Stimulated activated CD4-positive, alpha-beta T cell treated with anti-CD3 and anti-CD28 coated beads, Interleukin-4, amount 100 ng/mL, for 4 hours (primary cell): Measurements from ENCODE around the gene PRKRA.
"Not testable (repeated sequence)": the region's sequence is repeated elsewhere in the genome, so short reads cannot be mapped to it uniquely, and the experiment has no call there.

Experiments
- DNase-seq, 2 experiments: peaks; one replicate each; pipeline ENCODE4 v3.0.0-alpha.2; 2020

Gene PRKRA

DNA sequence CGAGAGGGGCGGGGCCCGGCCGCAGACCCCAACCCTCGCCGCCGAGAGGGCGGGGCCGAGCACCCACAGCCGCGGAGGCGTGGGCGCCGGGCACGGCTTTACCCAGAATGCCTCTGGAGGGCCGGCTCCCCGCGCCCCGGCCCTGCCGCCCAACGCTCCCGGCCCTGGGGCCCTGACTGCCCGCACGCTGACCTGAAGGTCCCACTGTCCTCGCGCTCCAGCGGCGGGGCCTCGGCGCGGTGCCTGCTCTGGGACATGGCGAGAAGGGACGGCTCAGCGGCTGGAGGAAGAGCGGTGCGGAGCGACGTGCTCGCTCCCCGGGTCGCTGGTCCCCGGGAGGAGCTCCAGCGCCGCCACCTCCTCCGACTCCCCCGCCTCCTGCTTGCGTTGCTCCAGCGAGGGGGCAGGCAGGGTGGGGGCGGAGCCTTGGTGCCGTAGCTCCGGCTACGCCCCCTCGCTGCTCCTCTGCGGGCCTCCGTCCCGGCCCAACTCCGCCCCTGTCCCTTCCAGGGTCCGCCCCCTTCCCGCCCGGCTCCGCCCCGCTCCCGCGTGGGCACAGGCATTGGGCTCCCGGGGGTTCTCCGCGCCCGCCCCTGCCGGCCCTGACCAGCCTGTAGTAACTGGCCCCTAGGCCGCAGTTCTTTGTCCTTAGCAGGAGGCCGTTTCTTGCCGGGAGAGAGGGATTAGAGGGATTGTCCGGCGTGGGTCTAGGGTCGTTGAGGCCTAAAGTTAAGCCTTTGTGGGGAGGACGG lies at the start of gene PRKRA, which contains the start of gene PJVK:
TSS of gene PRKRA (minus strand) at position 402 of the 752 bp plus-strand sequence. CDS start at position 257, 145 bp downstream.
TSS of gene PJVK (plus strand) at position 605 of the 752 bp plus-strand sequence. CDS start 2,032 bp downstream, outside the sequence.
- peak; percentile 95 to 96 for DNase-seq

DNA sequence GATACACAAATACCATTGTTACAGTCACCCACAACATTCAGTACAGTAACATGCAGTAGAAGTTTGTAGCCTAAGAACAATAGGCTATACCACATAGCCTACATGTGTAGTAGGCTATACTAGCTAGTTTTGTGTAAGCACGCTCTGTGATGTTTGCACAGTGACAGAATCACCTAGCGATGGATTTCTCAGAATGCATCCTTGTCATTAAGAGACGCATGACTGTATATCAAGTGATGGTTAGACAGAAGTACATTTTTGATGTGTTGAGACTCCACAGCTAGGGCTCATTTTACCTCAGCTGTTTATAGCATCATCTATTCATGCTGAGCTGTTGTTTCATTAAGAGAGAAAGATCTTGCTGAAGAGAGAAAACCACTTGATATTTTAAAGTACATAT lies 48.7 kb upstream of the PRKRA start:
- no peak for DNase-seq

DNA sequence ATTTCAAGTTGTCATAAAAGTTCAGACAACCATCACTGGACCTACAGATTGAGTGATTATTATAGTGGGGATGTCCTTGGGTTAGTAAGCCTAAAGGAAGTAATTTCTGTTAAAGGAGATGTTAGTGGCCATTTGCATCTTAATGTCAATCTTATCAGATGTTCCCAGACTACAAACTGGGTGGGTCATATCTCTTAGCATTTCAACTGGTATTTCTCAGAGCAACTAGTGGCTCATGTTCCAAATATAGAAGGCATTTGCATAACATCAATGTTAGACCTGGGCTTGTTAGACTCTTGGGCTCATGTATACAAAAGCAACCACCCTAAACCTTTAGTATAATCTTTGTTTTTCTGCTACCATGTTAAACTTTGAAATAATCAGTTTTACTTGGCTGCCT lies 47.2 kb upstream of the PRKRA start:
- no peak for DNase-seq

DNA sequence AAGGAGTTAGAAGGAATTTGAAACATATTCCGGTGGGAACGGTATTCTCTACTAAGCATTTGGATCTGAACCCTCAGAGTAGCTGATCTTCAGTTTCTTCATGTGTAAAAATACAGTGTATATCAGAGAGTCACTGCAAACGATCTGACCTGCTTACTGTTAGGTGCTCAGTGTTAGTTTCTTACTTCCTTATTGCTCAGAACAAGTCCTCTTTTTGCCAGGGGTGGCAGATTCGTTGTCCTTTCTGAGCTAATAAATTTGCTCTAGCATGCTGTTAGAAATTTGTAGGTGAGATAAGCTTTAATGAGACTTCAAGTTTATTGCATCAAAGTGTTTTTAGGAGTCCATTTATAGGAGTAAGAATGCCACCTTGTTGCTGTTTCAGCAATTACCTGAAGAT lies 45.1 kb upstream of the PRKRA start:
- DNase-seq, result no peak

DNA sequence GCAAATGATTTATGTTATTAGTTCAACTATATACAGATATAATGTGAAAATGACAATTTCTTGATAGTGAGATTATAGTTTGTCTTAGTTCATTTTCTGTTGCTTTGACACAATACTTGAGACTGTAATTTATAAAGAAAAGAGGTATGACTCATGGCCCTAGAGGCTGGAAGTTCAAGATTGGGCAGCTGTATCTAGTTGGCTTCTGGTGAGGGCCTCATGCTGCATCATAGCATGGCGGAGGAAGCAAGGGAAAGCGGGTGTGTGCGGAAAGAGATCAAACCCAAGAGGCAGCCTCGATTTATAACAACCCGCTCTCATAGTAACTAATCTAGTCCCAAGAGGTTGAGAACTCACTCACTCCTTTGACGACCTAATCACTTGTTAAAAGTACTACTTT lies 40.6 kb upstream of the PRKRA start:
- no peak for DNase-seq

DNA sequence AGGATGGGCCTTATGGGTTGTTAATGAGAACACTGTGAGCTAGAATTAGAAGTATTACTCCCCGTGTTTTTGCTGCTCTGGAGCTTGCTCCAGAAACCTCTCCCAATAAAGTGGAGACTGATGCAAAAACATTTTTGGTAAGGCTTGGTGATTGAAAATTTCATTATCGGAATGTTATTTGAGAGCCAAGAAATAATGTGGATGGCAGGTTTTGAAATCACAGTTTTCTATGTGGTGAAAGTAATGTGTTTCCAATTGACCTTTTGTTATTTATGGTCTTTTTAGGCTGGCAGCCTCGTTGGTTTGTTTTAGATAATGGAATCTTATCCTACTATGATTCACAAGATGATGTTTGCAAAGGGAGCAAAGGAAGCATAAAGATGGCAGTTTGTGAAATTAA lies 34.4 kb upstream of the PRKRA start:
- no peak for DNase-seq

DNA sequence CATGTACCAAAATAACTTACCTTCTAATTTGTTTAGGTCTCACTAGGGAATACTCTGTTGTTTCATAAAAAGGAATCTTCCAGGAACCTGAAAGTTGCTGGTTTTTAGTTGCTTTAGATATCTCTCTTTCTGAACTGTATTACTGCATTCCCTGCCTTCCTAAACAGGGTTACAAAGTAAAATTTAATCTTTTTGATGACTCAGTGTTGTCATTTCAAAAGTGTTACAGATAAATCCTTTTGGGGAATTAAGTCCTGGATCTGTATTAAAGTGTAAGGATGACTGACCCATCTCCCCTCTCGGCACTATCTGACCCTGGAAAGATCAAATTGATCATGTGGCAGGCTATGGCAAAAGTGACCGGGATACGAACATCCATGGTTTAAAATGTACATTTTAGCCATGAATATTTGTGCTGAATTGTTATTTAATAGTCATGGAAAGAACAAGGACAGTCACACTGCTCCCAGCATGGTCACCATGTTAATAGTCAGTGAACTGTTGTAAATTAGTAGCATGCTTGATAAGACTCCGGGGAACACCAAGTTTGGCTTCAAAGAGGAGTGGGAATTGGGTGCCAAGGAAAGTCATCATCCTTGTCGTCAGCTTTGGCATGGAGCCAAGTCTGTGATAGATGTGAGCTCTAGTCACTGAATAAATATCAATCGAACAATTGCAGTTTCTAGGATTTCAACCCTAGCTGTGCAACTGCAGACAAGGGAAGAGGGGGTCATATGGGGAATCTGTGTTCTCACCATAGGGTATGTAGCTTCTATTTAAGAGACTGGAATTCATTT lies 33.5 kb upstream of the PRKRA start:
- DNase-seq, result no peak

DNA sequence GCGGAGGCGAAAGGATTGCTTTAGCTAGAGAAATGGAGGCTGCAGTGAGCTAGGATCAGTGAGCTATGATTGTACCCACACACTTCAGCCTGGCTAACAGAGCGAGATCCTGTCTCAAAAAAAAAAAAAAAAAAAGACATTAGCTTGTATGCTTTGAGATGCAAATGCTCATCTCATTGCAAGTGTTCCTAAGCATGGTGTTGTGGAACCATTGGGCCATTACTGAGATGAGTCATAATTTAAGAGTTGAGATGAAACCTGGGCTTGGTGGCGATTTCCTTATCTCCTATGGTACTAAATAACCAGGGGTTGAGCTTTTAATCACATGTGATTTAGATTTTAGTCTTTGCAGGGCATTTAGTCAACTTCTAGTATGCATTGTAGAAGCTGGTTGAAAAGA lies 31.5 kb upstream of the PRKRA start:
- no peak for DNase-seq

DNA sequence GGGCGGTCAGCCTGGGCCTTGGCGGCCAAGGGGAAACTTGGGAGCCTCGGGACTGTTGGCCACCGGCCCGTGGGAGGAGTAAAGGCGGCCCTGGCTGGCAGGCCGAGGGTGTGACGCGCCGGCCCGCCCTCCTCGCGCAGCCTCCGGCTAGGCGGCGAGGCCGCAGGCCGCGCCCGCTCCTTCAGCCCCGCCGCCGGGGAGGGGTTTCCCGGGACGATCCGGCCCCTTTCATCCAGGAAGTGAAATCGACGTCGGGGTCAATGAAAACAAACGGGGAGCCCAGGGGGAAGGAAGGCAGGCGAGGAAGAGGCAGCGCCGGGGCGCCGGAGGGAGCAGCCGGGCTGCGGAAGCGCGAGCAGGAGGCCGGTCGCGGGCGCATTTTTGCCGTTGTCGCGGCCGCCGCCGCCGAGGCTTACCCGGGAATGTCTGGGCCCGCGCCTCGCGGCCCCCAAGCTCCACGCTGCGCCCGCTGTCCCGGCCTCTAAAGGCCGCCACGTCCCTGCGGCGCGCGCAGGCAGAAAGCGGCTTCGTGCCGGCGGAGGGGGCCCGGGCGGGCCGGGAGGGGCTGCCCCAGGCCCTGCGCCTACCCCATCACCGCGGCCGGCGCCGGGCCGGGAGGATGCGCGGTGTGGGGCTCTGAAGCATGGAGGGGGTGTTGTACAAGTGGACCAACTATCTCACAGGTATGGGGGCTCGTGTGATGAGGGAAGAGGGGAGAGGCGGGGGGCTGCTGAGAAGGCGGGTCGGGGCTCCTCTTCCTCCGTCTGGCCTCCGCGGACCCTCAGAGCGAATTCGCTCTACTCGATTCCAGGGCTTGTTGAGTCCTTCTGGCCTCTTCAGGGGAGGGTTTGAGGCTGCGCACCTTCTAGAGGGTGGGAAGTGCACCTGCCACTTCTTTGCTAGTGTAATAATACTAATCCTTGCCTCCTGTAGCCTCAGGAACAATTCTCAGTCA lies 29.5 kb upstream of the PRKRA start, which contains the start of gene PLEKHA3:
TSS of gene PLEKHA3 (plus strand) at position 231 of the 955 bp plus-strand sequence. CDS start at position 644, 413 bp downstream.
- DNase-seq, result peak; percentile 61 to 73

DNA sequence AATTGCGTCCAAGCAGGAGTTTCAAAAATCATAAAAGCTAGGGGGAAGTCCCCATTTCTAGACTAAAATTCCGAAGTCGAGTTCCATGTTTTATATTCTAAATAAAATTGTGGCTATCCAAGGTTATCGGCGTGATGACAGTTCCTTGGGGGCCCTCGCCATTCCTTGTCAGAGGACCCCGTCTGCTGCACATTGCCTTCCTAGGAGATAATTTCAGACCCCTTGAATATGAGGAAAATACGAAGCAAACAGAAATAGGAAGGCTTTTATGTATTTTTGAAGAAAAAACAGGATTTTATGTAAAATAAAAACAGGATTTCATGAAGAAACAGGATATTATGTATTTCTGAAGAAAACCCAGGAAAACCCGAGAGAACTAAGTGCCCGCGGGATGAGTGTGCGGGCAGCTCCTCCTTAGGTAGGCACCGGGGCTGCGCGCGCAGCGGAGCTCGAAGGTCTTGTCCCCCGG lies 28.8 kb upstream of the PRKRA start:
- DNase-seq, result no peak

DNA sequence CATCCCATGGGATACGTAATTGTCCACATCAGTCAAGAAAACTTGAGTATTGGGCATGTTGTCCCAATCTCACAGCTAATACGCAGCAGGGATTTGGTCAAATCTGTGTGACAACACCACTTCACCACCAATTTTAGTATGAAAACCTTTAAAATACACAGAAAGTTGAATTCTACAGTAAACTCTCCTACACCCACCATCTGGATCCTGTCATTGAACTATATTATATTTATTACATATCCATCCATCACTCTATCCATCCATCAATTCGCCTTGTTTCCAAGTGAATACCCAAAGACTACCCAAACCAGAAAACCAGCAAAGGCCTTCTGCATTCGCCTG lies 28.3 kb upstream of the PRKRA start:
- DNase-seq, result no peak

DNA sequence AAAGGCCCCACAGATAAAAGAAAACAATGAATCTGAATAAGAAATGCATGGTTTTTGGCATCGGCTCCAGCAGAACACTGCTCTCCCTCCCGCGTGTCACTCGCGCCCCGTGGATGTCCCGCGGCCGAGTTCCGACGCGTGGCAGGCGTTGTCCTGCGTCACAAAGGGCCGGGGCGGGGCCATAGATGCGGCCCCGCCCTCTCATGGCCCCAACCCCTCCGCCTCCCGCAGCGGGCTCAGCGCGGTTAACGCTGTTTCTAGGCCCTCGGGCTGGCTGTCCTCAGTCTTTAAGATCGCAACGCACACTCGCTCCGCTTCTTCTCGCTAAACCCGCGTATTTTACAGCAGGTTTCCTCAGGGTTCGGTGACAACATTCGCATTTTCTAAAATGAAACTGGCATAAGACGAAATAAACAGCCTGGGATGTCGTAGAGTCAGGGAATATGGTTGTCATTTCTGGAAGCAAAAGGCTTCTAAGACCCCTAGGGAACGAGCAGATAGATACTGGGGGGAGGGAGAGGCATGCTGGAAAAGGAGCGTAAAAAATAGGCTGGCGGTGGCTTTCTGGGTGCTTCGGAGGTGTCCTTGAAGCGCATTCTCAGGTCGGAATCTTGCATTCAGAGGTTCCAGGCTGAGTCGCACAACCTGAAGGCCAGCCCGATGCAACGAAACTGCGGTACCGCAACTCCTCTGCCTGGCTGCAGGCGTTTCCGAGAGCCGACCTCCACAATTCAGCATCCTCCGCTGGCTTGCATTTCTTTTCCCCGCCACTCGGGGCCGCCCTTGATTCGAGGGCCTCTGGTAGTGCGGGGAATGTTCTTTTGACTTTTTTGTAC lies 27.7 kb upstream of the PRKRA start, which contains the start of gene FKBP7:
TSS of gene FKBP7 (minus strand) at position 162 of the 836 bp plus-strand sequence. CDS start at position 61, 101 bp downstream.
- peak; percentile 78 to 82 for DNase-seq

DNA sequence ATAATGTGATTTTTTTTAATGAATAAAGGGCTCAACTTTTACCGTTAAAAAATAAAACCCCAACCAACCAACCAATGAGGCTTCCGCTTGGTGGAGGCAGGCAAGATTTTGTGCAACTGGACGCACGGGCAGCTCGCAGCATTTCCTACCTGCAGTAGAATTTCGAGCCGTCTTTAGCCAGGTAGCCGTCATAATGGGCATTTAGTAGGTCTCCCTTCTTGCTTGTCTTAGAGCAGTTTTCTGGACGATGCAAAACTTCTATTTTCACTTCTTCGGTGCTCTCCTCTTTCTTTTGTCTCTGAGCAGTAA lies 27.1 kb upstream of the PRKRA start:
- no peak for DNase-seq

DNA sequence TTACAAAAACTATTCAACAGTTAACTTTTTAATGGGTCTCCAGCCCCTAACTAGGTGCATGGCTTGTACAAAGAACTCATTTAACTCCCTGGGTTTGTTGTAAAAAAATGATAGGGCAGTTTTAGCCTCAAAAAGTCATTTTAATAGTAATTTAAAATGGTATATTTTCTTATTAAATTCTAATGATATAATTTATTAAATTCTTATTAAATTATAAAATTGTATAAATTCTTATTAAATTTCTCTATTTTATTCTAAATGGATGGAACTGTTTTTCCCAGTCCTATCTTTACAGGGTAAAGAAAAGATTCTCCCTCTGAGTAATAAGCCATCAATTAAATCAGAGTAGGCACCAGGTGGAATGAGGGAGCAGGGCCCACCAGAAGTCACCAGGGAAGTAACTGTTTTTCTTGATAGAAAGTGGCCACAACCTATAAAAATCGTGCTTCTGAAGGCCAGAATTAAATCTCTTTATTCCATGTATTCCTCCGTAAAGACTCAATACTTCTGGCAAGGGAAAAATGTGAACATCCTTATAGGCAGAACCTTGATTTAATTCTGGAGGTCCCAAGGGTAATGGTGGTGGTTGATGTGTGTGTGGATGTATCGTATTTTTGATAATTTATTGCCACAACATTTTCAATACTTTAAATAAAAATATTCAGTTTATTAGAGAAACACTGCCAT lies 26.6 kb upstream of the PRKRA start:
- no peak for DNase-seq

DNA sequence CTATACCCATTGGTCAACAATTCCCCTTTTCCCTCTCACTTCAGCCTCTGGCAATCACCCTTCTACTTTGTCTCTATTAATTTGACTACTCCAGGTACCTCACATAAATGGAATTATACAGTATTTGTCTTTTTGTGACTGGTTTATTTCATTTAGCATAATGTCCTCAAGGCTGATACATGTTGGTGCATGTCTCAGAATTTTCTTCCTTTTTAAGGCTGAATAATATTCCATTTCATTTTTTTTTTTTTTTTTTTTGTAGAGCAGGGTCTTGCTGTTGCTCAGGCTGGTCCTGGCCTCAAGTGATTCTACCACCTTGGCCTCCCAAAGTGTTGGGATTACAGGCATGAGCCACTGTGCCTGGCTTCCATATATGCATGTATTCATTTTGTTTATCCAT lies 25.5 kb upstream of the PRKRA start:
- DNase-seq, result no peak

DNA sequence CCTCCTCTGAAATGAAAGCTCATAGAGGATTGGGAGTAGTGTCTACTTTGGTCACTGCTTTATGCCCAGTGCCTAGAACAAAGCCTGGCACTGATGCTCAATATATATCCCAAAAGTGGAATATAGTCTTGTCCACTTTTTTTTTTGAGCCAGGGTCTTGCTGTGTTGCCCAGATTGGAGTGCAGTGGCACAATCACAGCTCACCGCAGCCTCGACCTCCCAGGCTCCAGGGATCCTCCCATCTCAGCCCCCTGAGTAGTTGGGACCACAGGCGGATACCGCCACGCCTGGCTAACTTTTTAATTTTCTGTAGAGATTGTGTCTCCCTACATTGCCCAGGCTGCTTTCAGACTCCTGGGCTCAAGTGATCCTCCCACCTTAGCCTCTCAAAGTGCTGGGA lies 23.6 kb upstream of the PRKRA start:
- no peak for DNase-seq

DNA sequence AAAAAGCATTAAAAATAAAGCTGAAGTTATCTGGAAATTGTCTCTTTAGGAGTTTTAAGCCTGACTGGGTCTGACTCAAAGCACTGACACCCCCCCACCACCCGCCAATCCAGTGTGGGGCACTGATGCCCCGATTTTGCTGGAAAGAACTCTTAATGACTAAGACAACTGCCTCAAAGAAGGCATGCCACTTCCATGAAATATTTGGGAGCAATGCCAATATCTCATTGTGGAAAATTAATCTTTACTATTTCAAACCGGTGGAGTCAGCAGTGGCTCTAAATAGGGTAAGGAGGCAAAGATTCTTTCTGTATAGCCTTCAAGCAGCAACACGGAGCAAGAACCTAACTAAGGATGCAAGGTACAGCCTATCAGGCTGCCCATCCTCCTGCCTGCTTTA lies 23.0 kb upstream of the PRKRA start:
- DNase-seq, result no peak

DNA sequence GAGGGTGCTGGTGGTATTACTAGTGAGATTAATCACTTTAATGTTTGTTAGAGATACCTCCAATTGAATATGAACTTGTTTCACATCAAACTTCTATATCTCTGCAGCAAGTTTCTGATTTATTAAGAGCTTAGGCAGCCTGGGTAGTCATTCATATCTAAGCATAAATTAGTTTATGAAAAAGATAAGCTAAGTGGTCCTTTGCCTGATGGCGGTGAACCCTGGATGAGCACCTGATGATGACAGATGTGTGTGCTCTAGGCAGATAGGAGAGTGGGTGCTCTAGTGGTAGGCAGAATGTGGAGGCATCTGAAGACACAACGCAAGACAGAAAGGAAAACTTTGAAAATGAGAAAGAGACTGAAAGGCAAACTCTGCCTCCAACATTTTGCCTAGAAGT lies 22.4 kb upstream of the PRKRA start:
- no peak for DNase-seq

DNA sequence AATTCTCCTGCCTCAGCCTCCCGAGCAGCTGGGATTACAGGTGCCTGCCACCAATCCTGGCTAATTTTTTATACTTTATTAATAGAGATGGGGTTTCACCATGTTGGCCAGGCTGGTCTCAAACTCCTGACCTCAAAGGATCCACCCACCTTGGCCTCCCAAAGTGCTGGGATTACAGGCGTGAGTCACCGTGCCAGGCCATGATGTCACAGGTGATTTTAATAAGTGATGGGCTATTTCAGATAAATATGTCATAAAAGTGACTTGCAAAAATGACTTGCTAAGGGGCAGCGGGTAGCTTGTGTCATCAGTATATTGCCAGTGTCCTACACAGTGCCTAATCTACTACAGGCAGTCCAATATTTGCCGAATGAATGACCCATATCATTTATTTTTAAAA lies 20.3 kb upstream of the PRKRA start:
- not testable (repeated sequence) for DNase-seq

DNA sequence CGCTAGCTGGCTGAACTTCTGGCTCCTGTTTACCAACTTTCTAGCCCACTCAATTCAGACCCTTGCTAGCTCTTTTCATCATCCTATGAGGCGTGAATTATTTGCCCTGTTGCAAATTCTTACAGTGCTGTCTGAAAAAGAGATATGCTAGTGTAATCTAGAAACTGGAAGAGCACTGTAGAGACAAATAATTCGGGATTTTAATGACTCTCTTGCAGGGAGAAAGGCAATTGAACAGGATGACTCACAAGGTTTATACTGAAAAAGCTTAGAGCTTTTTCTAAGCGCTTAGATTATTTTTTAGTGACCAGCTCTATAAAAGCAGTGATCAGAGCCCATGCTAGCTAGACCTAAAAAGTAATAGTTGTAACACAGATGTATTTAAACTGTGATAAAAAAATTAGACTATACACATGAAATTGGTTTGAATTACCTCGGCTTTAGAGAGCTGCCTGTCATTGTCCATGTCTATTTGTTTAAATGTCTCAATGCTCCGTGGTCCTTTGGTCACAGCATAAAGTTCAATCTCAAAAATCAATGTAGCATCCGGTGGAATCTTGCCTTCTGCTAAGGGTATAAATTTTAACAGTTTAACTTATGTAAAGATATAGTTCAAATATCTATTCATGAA lies 18.4 kb upstream of the PRKRA start:
- no peak for DNase-seq

DNA sequence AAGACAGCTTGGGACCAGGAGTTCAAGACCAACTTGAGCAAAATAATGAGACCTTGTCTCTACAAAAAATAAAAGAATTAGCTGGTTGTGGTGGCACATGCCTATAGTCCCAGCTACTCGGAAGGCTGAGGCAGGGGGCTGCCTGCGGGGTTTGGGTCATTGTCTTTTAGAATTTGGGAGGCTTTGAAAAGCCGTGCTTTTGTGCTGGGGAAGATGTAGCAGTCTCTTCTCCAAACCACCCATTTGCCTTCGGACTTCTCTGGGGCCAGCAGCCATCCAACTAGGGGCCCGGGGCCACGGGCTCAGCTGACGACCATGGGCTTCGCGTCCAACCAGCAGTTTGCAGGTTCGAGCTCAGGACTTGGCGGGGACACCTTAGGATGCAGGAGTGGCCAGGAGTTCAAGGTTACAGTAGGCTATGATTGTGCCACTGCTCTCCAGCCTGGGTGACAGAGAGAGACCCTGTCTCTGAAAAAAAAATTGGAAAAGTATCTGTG lies 6.5 kb upstream of the PRKRA start:
- DNase-seq, result no peak
